COLO668 (cell line): ENCODE results near the gene ZNF579.
"Not testable (repeated sequence)": the region's sequence is repeated elsewhere in the genome, so short reads cannot be mapped to it uniquely, and the experiment has no call there.

Experiments used
- DNase-seq: peaks from one replicate; lab custom pipeline; 2025; ENCODE audit not compliant: unreplicated experiment; lab: John Stamatoyannopoulos, UW

The ZNF579 gene

GRCh38 chr19:55573929-55574328 lies 6.7 kb downstream of the ZNF579 start:
- not testable (repeated sequence) for DNase-seq

- DNase-seq, result not testable (repeated sequence)
Measured at GRCh38 chr19:55569477-55569876, 11.2 kb downstream of the ZNF579 start.

GRCh38 chr19:55567708-55568328 lies 12.8 kb downstream of the ZNF579 start:
- no peak for DNase-seq

GRCh38 chr19:55566823-55567222 lies 13.8 kb downstream of the ZNF579 start:
- DNase-seq, result no peak

- DNase-seq, result no peak
Measured at GRCh38 chr19:55563261-55563690, 17.4 kb downstream of the ZNF579 start.

- no peak for DNase-seq
Measured at GRCh38 chr19:55559684-55560083, 21.0 kb downstream of the ZNF579 start.

GRCh38 chr19:55554741-55555152 lies 25.9 kb downstream of the ZNF579 start:
- DNase-seq, result no peak

- DNase-seq, result no peak
Measured at GRCh38 chr19:55554302-55554701, 26.3 kb downstream of the ZNF579 start.

GRCh38 chr19:55553217-55554182 lies 27.1 kb downstream of the ZNF579 start:
- DNase-seq, result no peak

- no peak for DNase-seq
Measured at GRCh38 chr19:55552620-55553019, 28.0 kb downstream of the ZNF579 start.

- no peak for DNase-seq
Measured at GRCh38 chr19:55552206-55552605, 28.4 kb downstream of the ZNF579 start.

- no peak for DNase-seq
Measured at GRCh38 chr19:55550321-55550650, 30.4 kb downstream of the ZNF579 start.

GRCh38 chr19:55549500-55550320 lies 30.9 kb downstream of the ZNF579 start:
- DNase-seq, result peak; percentile 28

- no peak for DNase-seq
Measured at GRCh38 chr19:55546822-55547614, 33.6 kb downstream of the ZNF579 start.

GRCh38 chr19:55546011-55546410 lies 34.6 kb downstream of the ZNF579 start:
- no peak for DNase-seq

- no peak for DNase-seq
Measured at GRCh38 chr19:55545443-55545842, 35.2 kb downstream of the ZNF579 start, which contains the start of gene SBK3. Gene SBK3 (minus strand): TSS chr19:55545543. CDS start chr19:55545543, 0 bp downstream.

GRCh38 chr19:55544776-55545439 lies 35.7 kb downstream of the ZNF579 start:
- DNase-seq, result no peak

GRCh38 chr19:55544014-55544413 lies 36.6 kb downstream of the ZNF579 start:
- DNase-seq, result no peak

- DNase-seq, result no peak
Measured at GRCh38 chr19:55543567-55543966, 37.1 kb downstream of the ZNF579 start.

- DNase-seq, result no peak
Measured at GRCh38 chr19:55542292-55542855, 38.3 kb downstream of the ZNF579 start.
